ENCODE results near the gene KCNC1. TPM values are rescaled to one million over a fixed set of nuclear protein-coding genes. Genes with fewer than 3 reads are reported as not detected.

Gene KCNC1
- total and polyA plus RNA-seq, 2 experiments from 2014 or later = 0.01 to 0.20 TPM

DNA sequence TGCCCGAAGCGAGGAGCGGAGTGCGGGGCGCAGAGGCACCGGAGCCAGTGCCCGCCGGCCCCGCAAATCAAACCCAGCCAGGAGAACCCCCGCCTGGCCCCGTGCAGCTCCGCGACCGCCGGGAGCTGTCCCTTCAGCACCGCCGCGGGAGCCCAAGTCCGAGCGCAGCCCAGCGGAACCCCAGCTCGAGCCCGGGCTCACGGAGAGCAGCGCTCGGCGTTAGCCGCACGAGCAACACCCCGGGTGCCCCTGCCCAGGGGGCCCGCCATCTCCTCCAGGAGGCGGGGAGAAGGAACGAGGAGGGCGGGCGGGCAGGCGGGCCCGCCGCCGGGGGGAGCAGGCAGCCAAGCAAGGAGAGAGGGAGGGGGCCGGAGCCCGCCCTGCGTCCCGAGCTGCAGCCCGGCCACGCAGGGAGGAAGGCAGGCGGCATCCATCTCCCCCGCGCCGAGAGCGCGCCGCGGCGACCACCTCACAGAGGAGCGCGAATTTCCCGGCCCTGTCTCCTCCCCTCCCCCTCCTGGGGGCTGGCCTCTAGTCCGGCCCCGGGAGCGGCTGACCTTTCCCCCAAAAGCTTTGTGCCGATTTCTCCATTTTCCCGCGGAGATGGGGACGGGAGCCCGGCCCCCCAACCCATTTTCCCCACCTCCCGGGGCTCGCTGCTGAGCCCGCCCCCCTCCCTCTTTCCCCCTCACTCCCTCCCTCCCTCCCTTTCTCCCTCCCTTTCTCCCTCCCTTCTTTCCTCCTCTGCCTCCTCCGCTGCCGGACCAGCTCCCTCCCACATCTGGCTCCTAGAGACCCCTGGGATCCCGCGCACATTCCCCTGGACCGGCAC lies 621 bp downstream of the KCNC1 start:
- no peak for TF ChIP-seq EZH2 (IDR thresholded peaks at IDR 0.05; ENCODE audit: borderline replicate concordance)
- no peak for TF ChIP-seq EZH2phosphoT487 (IDR thresholded peaks at IDR 0.05; ENCODE audit: low read depth, severe bottlenecking, unreplicated experiment)
- TF ChIP-seq, protein P1, sequence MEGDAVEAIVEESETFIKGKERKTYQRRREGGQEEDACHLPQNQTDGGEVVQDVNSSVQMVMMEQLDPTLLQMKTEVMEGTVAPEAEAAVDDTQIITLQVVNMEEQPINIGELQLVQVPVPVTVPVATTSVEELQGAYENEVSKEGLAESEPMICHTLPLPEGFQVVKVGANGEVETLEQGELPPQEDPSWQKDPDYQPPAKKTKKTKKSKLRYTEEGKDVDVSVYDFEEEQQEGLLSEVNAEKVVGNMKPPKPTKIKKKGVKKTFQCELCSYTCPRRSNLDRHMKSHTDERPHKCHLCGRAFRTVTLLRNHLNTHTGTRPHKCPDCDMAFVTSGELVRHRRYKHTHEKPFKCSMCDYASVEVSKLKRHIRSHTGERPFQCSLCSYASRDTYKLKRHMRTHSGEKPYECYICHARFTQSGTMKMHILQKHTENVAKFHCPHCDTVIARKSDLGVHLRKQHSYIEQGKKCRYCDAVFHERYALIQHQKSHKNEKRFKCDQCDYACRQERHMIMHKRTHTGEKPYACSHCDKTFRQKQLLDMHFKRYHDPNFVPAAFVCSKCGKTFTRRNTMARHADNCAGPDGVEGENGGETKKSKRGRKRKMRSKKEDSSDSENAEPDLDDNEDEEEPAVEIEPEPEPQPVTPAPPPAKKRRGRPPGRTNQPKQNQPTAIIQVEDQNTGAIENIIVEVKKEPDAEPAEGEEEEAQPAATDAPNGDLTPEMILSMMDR (IDR thresholded peaks at IDR 0.05; ENCODE audit: poor library complexity) = no peak
- Histone ChIP-seq H3K9me3 (ENCODE audit: low read depth) (no peaks in the 10 kb centered on the region), H3K79me2 (no peaks in the 10 kb centered on the region), H3K4me1 (ENCODE audit: insufficient read depth) (no peaks in the 10 kb centered on the region), H3K4me2 (peak overlapping the region; percentile 93), H3K27me3 (peaks cover 68% of the 10 kb centered on the region), H3K27ac (no peak overlapping the region), H2AFZ (no peak overlapping the region), H3K4me3 (peak overlapping the region; percentile 7), H4K20me1 (ENCODE audit: insufficient read depth, poor library complexity, severe bottlenecking) (no peaks in the 10 kb centered on the region), H3K36me3 (replicated peaks; ENCODE audit: insufficient read depth, low read depth) (no peaks in the 10 kb centered on the region), H3K9me2 (replicated peaks; ENCODE audit: insufficient read depth) (no peaks in the 10 kb centered on the region)
- DNase-seq (ENCODE audit: low spot score) = peak; percentile 93
- under 1% methylated on average over 17 of the region's 73 CpGs for WGBS (ENCODE audit: low lambda C conversion rate, missing lambda C conversion rate)

DNA sequence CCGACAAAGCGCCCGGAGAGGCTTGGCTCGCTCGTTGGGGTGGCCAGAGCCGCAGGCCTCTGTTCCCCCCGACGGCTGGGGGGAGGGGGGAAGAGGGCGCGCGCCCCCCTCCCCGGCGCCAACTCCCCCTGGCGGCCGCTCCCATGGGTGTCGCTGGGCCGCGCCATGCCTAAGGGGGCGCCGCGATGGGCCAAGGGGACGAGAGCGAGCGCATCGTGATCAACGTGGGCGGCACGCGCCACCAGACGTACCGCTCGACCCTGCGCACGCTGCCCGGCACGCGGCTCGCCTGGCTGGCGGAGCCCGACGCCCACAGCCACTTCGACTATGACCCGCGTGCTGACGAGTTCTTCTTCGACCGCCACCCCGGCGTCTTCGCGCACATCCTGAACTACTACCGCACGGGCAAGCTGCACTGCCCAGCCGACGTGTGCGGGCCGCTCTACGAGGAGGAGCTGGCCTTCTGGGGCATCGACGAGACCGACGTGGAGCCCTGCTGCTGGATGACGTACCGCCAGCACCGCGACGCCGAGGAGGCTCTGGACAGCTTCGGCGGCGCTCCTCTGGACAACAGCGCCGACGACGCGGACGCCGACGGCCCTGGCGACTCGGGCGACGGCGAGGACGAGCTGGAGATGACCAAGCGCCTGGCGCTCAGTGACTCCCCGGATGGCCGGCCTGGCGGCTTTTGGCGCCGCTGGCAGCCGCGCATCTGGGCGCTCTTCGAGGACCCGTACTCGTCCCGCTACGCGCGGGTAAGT lies 1.4 kb downstream of the KCNC1 start:
- Histone ChIP-seq H3K36me3 (replicated peaks; ENCODE audit: insufficient read depth, low read depth) (no peaks in the 10 kb centered on the region), H2AFZ (no peak overlapping the region), H3K9me3 (ENCODE audit: low read depth) (no peaks in the 10 kb centered on the region), H3K4me3 (no peak overlapping the region), H3K4me1 (ENCODE audit: insufficient read depth) (no peaks in the 10 kb centered on the region), H3K27ac (no peak overlapping the region), H3K79me2 (no peaks in the 10 kb centered on the region), H3K4me2 (peak overlapping the region; percentile 93), H3K9me2 (replicated peaks; ENCODE audit: insufficient read depth) (no peaks in the 10 kb centered on the region), H4K20me1 (ENCODE audit: insufficient read depth, poor library complexity, severe bottlenecking) (no peaks in the 10 kb centered on the region), H3K27me3 (peaks cover 71% of the 10 kb centered on the region)
- TF ChIP-seq EZH2phosphoT487 (IDR thresholded peaks at IDR 0.05; ENCODE audit: low read depth, severe bottlenecking, unreplicated experiment) (no peak), EZH2 (IDR thresholded peaks at IDR 0.05; ENCODE audit: borderline replicate concordance) (no peak)
- TF ChIP-seq, protein P1 (IDR thresholded peaks at IDR 0.05; ENCODE audit: poor library complexity) = peak; percentile 28
- DNase-seq (ENCODE audit: low spot score) = no peak
- 45% methylated on average over 81 of the region's 102 CpGs for WGBS (ENCODE audit: low lambda C conversion rate, missing lambda C conversion rate)

DNA sequence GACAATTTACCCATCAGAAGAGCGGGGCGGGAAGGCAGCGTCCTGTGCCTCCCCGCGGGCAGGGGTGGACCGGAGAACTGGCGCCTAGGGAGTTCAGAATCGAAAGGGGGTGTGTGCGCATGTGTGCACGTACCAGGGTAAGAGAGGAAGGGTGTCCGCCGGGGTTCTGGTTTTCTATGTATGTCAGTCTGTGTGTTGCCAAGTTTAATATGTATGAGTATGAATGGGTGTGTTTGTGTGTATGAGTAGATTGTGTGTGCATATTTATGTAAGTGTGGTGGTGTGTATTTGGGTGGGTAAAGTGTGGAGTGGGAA lies 2.0 kb downstream of the KCNC1 start:
- 78% methylated on average over 12 of the region's 12 CpGs for WGBS (ENCODE audit: low lambda C conversion rate, missing lambda C conversion rate)
- Histone ChIP-seq H3K9me3 (ENCODE audit: low read depth) (no peaks in the 10 kb centered on the region), H3K9me2 (replicated peaks; ENCODE audit: insufficient read depth) (no peaks in the 10 kb centered on the region), H3K4me2 (no peak overlapping the region), H3K4me1 (ENCODE audit: insufficient read depth) (no peaks in the 10 kb centered on the region), H3K36me3 (replicated peaks; ENCODE audit: insufficient read depth, low read depth) (no peaks in the 10 kb centered on the region), H4K20me1 (ENCODE audit: insufficient read depth, poor library complexity, severe bottlenecking) (no peaks in the 10 kb centered on the region), H2AFZ (no peak overlapping the region), H3K27me3 (peaks cover 71% of the 10 kb centered on the region), H3K27ac (no peak overlapping the region), H3K79me2 (no peaks in the 10 kb centered on the region), H3K4me3 (no peak overlapping the region)
- no peak for TF ChIP-seq EZH2phosphoT487 (IDR thresholded peaks at IDR 0.05; ENCODE audit: low read depth, severe bottlenecking, unreplicated experiment)
- TF ChIP-seq, protein P1 (IDR thresholded peaks at IDR 0.05; ENCODE audit: poor library complexity) = no peak
- no peak for TF ChIP-seq EZH2 (IDR thresholded peaks at IDR 0.05; ENCODE audit: borderline replicate concordance)
- no peak for DNase-seq (ENCODE audit: low spot score)
